ENCODE data around the gene URGCP. TPM values are rescaled to one million over a fixed set of nuclear protein-coding genes. Genes with fewer than 3 reads are reported as not detected.
A peak's percentile ranks its signal among the peaks of the same experiment; 100 is the strongest.

Gene URGCP, protein sequence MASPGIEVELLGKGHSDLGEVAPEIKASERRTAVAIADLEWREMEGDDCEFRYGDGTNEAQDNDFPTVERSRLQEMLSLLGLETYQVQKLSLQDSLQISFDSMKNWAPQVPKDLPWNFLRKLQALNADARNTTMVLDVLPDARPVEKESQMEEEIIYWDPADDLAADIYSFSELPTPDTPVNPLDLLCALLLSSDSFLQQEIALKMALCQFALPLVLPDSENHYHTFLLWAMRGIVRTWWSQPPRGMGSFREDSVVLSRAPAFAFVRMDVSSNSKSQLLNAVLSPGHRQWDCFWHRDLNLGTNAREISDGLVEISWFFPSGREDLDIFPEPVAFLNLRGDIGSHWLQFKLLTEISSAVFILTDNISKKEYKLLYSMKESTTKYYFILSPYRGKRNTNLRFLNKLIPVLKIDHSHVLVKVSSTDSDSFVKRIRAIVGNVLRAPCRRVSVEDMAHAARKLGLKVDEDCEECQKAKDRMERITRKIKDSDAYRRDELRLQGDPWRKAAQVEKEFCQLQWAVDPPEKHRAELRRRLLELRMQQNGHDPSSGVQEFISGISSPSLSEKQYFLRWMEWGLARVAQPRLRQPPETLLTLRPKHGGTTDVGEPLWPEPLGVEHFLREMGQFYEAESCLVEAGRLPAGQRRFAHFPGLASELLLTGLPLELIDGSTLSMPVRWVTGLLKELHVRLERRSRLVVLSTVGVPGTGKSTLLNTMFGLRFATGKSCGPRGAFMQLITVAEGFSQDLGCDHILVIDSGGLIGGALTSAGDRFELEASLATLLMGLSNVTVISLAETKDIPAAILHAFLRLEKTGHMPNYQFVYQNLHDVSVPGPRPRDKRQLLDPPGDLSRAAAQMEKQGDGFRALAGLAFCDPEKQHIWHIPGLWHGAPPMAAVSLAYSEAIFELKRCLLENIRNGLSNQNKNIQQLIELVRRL
- polyA plus RNA-seq (2013, experiment 1 of 2), result 13.1 TPM
- 14.1 TPM for polyA plus RNA-seq (2013, experiment 2 of 2)

GRCh38 chr7:43906331-43907010, at the start of gene URGCP:
URGCP (minus strand) TSS chr7:43906596; CDS start chr7:43906575, 21 bp downstream.
- peaks cover 5% of the 10 kb centered on the region for H3K79me2 ChIP-seq (ENCODE audit: control insufficient read depth, insufficient read depth, low read length)
- no peaks in the 10 kb centered on the region for H3K4me1 ChIP-seq (ENCODE audit: control insufficient read depth, low read depth, low read length)
- DNase-seq, result peak; percentile 35
- peak within 1 kb of the TSS; percentile 98 for H3K18ac ChIP-seq (ENCODE audit: low read length)
- no peak within 1 kb of the TSS for H4K8ac ChIP-seq (ENCODE audit: low read depth, low read length)
- H3K56ac ChIP-seq (ENCODE audit: low read length), result peak within 1 kb of the TSS; percentile 86
- WGBS (ENCODE audit: extremely low coverage, insufficient coverage, low lambda C conversion rate), result no CpG with 5 or more reads among the region's 73 CpGs
- peak within 1 kb of the TSS; percentile 78 for H2BK15ac ChIP-seq (replicated peaks; ENCODE audit: low read depth)
- peak within 1 kb of the TSS; percentile 81 for H3K4me2 ChIP-seq (ENCODE audit: low read length)
- no peak within 1 kb of the TSS for H4K5ac ChIP-seq (ENCODE audit: low read length)
- H3K27me3 ChIP-seq (ENCODE audit: insufficient read depth, low read length, poor library complexity), result no peaks in the 10 kb centered on the region
- peak within 1 kb of the TSS; percentile 79 for H3K9ac ChIP-seq (ENCODE audit: low read length)
- H2BK120ac ChIP-seq (ENCODE audit: low read depth, low read length), result peak within 1 kb of the TSS; percentile 83
- H3K27ac ChIP-seq (ENCODE audit: low read depth, low read length), result no peak within 1 kb of the TSS
- no peaks in the 10 kb centered on the region for H3K36me3 ChIP-seq (ENCODE audit: control insufficient read depth, insufficient read depth, low read length)
- H3K4me3 ChIP-seq (ENCODE audit: low read length), result peak within 1 kb of the TSS; percentile 67
- H2BK5ac ChIP-seq (ENCODE audit: low read length), result no peak within 1 kb of the TSS
- peaks cover 6% of the 10 kb centered on the region for H3K79me1 ChIP-seq (ENCODE audit: low read length)
- peak within 1 kb of the TSS; percentile 97 for H3K4ac ChIP-seq (ENCODE audit: low read depth, low read length)
- H3K23ac ChIP-seq (ENCODE audit: low read length), result no peak within 1 kb of the TSS
- no peak within 1 kb of the TSS for H2AK5ac ChIP-seq (ENCODE audit: low read length)

GRCh38 chr7:43956027-43956426, 49.6 kb upstream of the URGCP start:
- H3K56ac ChIP-seq (ENCODE audit: low read length), result no peak overlapping the region
- H3K4me3 ChIP-seq (ENCODE audit: low read length), result no peak overlapping the region
- no peak overlapping the region for H2BK5ac ChIP-seq (ENCODE audit: low read length)
- WGBS (ENCODE audit: extremely low coverage, insufficient coverage, low lambda C conversion rate), result no CpG with 5 or more reads among the region's 3 CpGs
- DNase-seq, result no peak
- no peak overlapping the region for H3K18ac ChIP-seq (ENCODE audit: low read length)
- no peaks in the 10 kb centered on the region for H3K27me3 ChIP-seq (ENCODE audit: insufficient read depth, low read length, poor library complexity)
- no peak overlapping the region for H3K27ac ChIP-seq (ENCODE audit: low read depth, low read length)
- H3K23ac ChIP-seq (ENCODE audit: low read length), result no peak overlapping the region
- H2BK15ac ChIP-seq (replicated peaks; ENCODE audit: low read depth), result no peak overlapping the region
- H3K4me2 ChIP-seq (ENCODE audit: low read length), result no peak overlapping the region
- no peaks in the 10 kb centered on the region for H3K36me3 ChIP-seq (ENCODE audit: control insufficient read depth, insufficient read depth, low read length)
- no peaks in the 10 kb centered on the region for H3K79me2 ChIP-seq (ENCODE audit: control insufficient read depth, insufficient read depth, low read length)
- H2BK120ac ChIP-seq (ENCODE audit: low read depth, low read length), result no peak overlapping the region
- no peak overlapping the region for H4K8ac ChIP-seq (ENCODE audit: low read depth, low read length)
- H2AK5ac ChIP-seq (ENCODE audit: low read length), result no peak overlapping the region
- H4K5ac ChIP-seq (ENCODE audit: low read length), result no peak overlapping the region
- H3K4ac ChIP-seq (ENCODE audit: low read depth, low read length), result no peak overlapping the region
- H3K9ac ChIP-seq (ENCODE audit: low read length), result no peak overlapping the region
- H3K79me1 ChIP-seq (ENCODE audit: low read length), result no peaks in the 10 kb centered on the region
- no peaks in the 10 kb centered on the region for H3K4me1 ChIP-seq (ENCODE audit: control insufficient read depth, low read depth, low read length)

- no peak overlapping the region for H3K23ac ChIP-seq (ENCODE audit: low read length)
- no peak overlapping the region for H3K18ac ChIP-seq (ENCODE audit: low read length)
- H3K9ac ChIP-seq (ENCODE audit: low read length), result no peak overlapping the region
- H3K4me1 ChIP-seq (ENCODE audit: control insufficient read depth, low read depth, low read length), result no peaks in the 10 kb centered on the region
- H2BK5ac ChIP-seq (ENCODE audit: low read length), result no peak overlapping the region
- no peaks in the 10 kb centered on the region for H3K79me2 ChIP-seq (ENCODE audit: control insufficient read depth, insufficient read depth, low read length)
- H3K36me3 ChIP-seq (ENCODE audit: control insufficient read depth, insufficient read depth, low read length), result no peaks in the 10 kb centered on the region
- H3K4me2 ChIP-seq (ENCODE audit: low read length), result no peak overlapping the region
- H2BK15ac ChIP-seq (replicated peaks; ENCODE audit: low read depth), result no peak overlapping the region
- no peak overlapping the region for H2BK120ac ChIP-seq (ENCODE audit: low read depth, low read length)
- no peaks in the 10 kb centered on the region for H3K27me3 ChIP-seq (ENCODE audit: insufficient read depth, low read length, poor library complexity)
- no peak overlapping the region for H2AK5ac ChIP-seq (ENCODE audit: low read length)
- H3K4ac ChIP-seq (ENCODE audit: low read depth, low read length), result no peak overlapping the region
- no peak overlapping the region for H4K5ac ChIP-seq (ENCODE audit: low read length)
- WGBS (ENCODE audit: extremely low coverage, insufficient coverage, low lambda C conversion rate), result no CpG with 5 or more reads among the region's 3 CpGs
- H3K27ac ChIP-seq (ENCODE audit: low read depth, low read length), result no peak overlapping the region
- no peak overlapping the region for H4K8ac ChIP-seq (ENCODE audit: low read depth, low read length)
- H3K79me1 ChIP-seq (ENCODE audit: low read length), result no peaks in the 10 kb centered on the region
- peak; percentile 84 for DNase-seq
- no peak overlapping the region for H3K56ac ChIP-seq (ENCODE audit: low read length)
- H3K4me3 ChIP-seq (ENCODE audit: low read length), result no peak overlapping the region
Measured at GRCh38 chr7:43954524-43955228, 48.3 kb upstream of the URGCP start.

DNA sequence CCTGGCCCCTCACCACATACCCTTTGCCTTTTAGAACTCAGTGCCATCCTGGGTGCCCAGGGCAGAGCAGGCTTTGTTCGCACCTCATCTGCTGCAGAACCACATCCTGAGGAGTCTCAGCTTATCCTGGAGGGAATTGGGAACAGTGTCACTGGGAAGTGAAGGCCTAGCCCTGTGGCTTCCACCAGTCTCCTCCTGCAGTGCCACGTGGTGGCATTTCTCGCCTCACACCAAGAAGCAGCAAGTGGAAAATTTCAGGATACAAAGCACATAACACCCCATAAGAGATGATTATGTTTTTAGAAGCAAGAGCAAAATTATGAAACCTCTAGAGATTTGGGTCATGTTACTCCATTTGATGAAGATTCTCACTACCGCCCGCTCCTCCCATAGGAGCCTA, 46.7 kb upstream of the URGCP start:
- Histone ChIP-seq H3K27ac (ENCODE audit: low read depth, low read length) (no peak overlapping the region), H2BK15ac (replicated peaks; ENCODE audit: low read depth) (no peak overlapping the region), H2BK120ac (ENCODE audit: low read depth, low read length) (no peak overlapping the region), H4K5ac (ENCODE audit: low read length) (no peak overlapping the region), H3K79me2 (ENCODE audit: control insufficient read depth, insufficient read depth, low read length) (no peaks in the 10 kb centered on the region), H3K27me3 (ENCODE audit: insufficient read depth, low read length, poor library complexity) (no peaks in the 10 kb centered on the region), H3K9ac (ENCODE audit: low read length) (no peak overlapping the region), H3K56ac (ENCODE audit: low read length) (no peak overlapping the region), H3K4me1 (ENCODE audit: control insufficient read depth, low read depth, low read length) (no peaks in the 10 kb centered on the region), H3K4ac (ENCODE audit: low read depth, low read length) (no peak overlapping the region), H3K23ac (ENCODE audit: low read length) (no peak overlapping the region), H2BK5ac (ENCODE audit: low read length) (no peak overlapping the region), H3K79me1 (ENCODE audit: low read length) (no peaks in the 10 kb centered on the region), H3K36me3 (ENCODE audit: control insufficient read depth, insufficient read depth, low read length) (no peaks in the 10 kb centered on the region), H3K4me3 (ENCODE audit: low read length) (no peak overlapping the region), H3K18ac (ENCODE audit: low read length) (no peak overlapping the region), H3K4me2 (ENCODE audit: low read length) (no peak overlapping the region), H4K8ac (ENCODE audit: low read depth, low read length) (no peak overlapping the region), H2AK5ac (ENCODE audit: low read length) (no peak overlapping the region)
- no CpG with 5 or more reads among the region's 5 CpGs for WGBS (ENCODE audit: extremely low coverage, insufficient coverage, low lambda C conversion rate)
- no peak for DNase-seq

DNA sequence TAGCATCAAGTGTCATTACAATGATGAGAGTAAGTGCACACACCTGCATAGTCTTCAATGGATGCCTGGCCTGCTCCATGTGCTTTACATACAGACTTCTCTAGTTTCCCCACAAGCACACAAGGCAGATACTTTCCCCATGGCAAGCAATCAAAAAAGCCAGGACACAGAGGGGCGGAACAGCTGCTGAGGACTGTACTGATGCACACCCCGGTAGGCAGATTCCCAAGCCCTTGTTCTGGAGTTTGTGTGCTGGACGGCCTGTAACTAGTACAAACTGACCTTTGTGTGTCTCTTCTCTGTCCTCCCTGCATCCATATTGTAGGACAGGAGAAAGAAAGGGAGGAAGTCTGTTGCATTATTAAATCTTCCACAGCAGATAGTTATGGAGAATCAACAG, 45.6 kb upstream of the URGCP start:
- no CpG with 5 or more reads among the region's 3 CpGs for WGBS (ENCODE audit: extremely low coverage, insufficient coverage, low lambda C conversion rate)

More for the DNA sequence above, 45.6 kb upstream of the URGCP start:
- H3K79me1 ChIP-seq (ENCODE audit: low read length), result no peaks in the 10 kb centered on the region
- H3K27me3 ChIP-seq (ENCODE audit: insufficient read depth, low read length, poor library complexity), result no peaks in the 10 kb centered on the region
- no peak overlapping the region for H3K23ac ChIP-seq (ENCODE audit: low read length)
- no peaks in the 10 kb centered on the region for H3K36me3 ChIP-seq (ENCODE audit: control insufficient read depth, insufficient read depth, low read length)
- no peak overlapping the region for H3K27ac ChIP-seq (ENCODE audit: low read depth, low read length)
- no peak overlapping the region for H3K4me2 ChIP-seq (ENCODE audit: low read length)
- no peak for DNase-seq
- no peak overlapping the region for H3K4me3 ChIP-seq (ENCODE audit: low read length)
- H4K8ac ChIP-seq (ENCODE audit: low read depth, low read length), result no peak overlapping the region
- no peak overlapping the region for H2BK120ac ChIP-seq (ENCODE audit: low read depth, low read length)
- no peak overlapping the region for H3K4ac ChIP-seq (ENCODE audit: low read depth, low read length)
- no peak overlapping the region for H3K56ac ChIP-seq (ENCODE audit: low read length)
- H2BK5ac ChIP-seq (ENCODE audit: low read length), result no peak overlapping the region
- H2BK15ac ChIP-seq (replicated peaks; ENCODE audit: low read depth), result no peak overlapping the region
- no peak overlapping the region for H4K5ac ChIP-seq (ENCODE audit: low read length)
- no peak overlapping the region for H2AK5ac ChIP-seq (ENCODE audit: low read length)
- H3K18ac ChIP-seq (ENCODE audit: low read length), result no peak overlapping the region
- H3K79me2 ChIP-seq (ENCODE audit: control insufficient read depth, insufficient read depth, low read length), result no peaks in the 10 kb centered on the region
- H3K4me1 ChIP-seq (ENCODE audit: control insufficient read depth, low read depth, low read length), result no peaks in the 10 kb centered on the region
- no peak overlapping the region for H3K9ac ChIP-seq (ENCODE audit: low read length)

Data from mesendoderm (in vitro differentiated cells).